IgD-negative memory B cell (primary cell): ENCODE data around the gene PPFIBP2. TPM values are rescaled to one million over a fixed set of nuclear protein-coding genes. Genes with fewer than 3 reads are reported as not detected.
"Not testable (repeated sequence)": the region's sequence is repeated elsewhere in the genome, so short reads cannot be mapped to it uniquely, and the experiment has no call there.

ENCODE experiments used
- H3K27ac Mint-ChIP-seq, 3 donors: one replicate each; pipeline ENCODE4 v1.8.0; 2020 to 2022; ENCODE audit warnings: mild to moderate bottlenecking in 3 of 3, mixed read lengths in 3 of 3, moderate library complexity in 1 of 3
- H3K27me3 Mint-ChIP-seq: one replicate; pipeline ENCODE4 v1.8.0; 2021; ENCODE audit warnings: mixed read lengths
- H3K36me3 Mint-ChIP-seq: one replicate; pipeline ENCODE4 v1.8.0; 2020; ENCODE audit warnings: mild to moderate bottlenecking, mixed read lengths
- H3K4me1 Mint-ChIP-seq, 3 donors: one replicate each; pipeline ENCODE4 v1.8.0; 2020 to 2022; ENCODE audit warnings: mixed read lengths in 3 of 3, mild to moderate bottlenecking in 1 of 3
- H3K4me3 Mint-ChIP-seq, 4 donors: one replicate each; pipeline ENCODE4 v1.8.0; 2020 to 2022; ENCODE audit warnings: mild to moderate bottlenecking in 4 of 4, mixed read lengths in 4 of 4, moderate library complexity in 3 of 4
- H3K9me3 Mint-ChIP-seq, 3 donors: one replicate each; pipeline ENCODE4 v1.8.0; 2020 to 2021; ENCODE audit warnings: mixed read lengths in 3 of 3, mild to moderate bottlenecking in 1 of 3
- polyA plus RNA-seq: library from polyadenylated mRNA; unstranded; fragments of 300-500 nt; fragmentation: Illumina TruSeq; gene quantifications from one replicate; pipeline ENCODE4 v1.2.3, GENCODE V29; 2021

The PPFIBP2 gene
- polyA plus RNA-seq, 1 donor from 2014 or later = 29.1 TPM

DNA sequence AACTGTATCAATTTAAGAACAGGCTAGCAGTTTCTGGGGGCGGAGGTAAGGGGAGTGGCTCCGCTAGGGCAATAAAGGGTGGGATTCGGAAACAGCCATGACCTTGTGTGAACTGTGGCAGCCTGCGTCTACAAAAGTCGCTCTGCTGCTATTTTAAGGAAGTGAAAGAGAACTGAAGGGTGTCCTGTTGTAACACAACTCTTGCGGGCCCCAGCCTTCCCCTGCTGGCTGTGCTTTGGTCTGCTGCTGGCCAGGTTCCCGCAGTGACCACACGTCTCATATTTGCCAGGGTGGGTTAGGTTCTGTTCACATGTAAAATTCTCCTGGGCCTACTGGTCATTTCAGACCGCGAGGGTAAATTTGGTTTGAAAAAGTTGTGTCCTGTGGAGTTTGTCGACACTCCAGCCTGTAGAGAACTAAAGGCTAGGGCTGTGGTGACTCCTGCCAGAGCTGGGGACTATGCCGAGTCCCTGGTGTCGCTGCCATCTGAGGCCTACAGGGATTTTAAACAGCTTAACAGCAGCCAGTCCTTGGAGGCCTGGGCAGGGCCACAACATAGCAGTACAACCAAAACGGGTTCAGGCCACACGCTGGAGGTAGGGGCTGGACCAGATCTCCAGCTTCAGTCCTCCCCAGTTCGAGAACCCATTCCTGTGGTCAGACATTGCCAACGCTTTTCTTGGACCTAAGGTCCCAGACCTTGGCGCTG is 1.1 kb upstream of the PPFIBP2 start:
- Mint-ChIP-seq H3K4me1 (peaks cover 47 to 56% (median 51%) of the 10 kb centered on the region in 3 donors), H3K36me3 (peaks cover 3% of the 10 kb centered on the region), H3K27me3 (peaks cover 2% of the 10 kb centered on the region)

GRCh38 chr11:7514099-7514591 is 346 bp downstream of the PPFIBP2 start:
- Mint-ChIP-seq H3K36me3 (peaks cover 1% of the 10 kb centered on the region), H3K27me3 (peaks cover 2% of the 10 kb centered on the region), H3K9me3 (no peaks in the 10 kb centered on the region), H3K27ac (peak overlapping the region; percentile 71 to 100 (median 99)), H3K4me3 (peak overlapping the region; percentile 94 to 99 (median 98)), H3K4me1 (peaks cover 55 to 69% (median 57%) of the 10 kb centered on the region in 3 donors)

More for the DNA sequence above, 1.1 kb upstream of the PPFIBP2 start:
- Mint-ChIP-seq H3K27ac (peak overlapping the region; percentile 99 to 100 (median 100)), H3K9me3 (no peaks in the 10 kb centered on the region), H3K4me3 (peak overlapping the region; percentile 94 to 99 (median 98))

- Mint-ChIP-seq H3K27me3 (peaks cover 1% of the 10 kb centered on the region), H3K9me3 (no peaks in the 10 kb centered on the region), H3K27ac (peak overlapping the region; percentile 91 to 99 (median 96)), H3K4me1 (peaks cover 50 to 70% (median 61%) of the 10 kb centered on the region in 3 donors), H3K36me3 (peaks cover 1% of the 10 kb centered on the region), H3K4me3 (peak overlapping the region; percentile 84 to 98 (median 96))
Observed at GRCh38 chr11:7515447-7515886, 1.7 kb downstream of the PPFIBP2 start.

- Mint-ChIP-seq H3K27me3 (peaks cover 1% of the 10 kb centered on the region), H3K4me3 (peak overlapping the region; percentile 10 to 98 (median 91)), H3K9me3 (no peaks in the 10 kb centered on the region), H3K27ac (peak overlapping the region; percentile 91 to 99 (median 96)), H3K36me3 (peaks cover 1% of the 10 kb centered on the region), H3K4me1 (peaks cover 46 to 62% (median 55%) of the 10 kb centered on the region in 3 donors)
Observed at GRCh38 chr11:7516475-7516874, 2.7 kb downstream of the PPFIBP2 start.

- H3K9me3 Mint-ChIP-seq, H3K27me3 Mint-ChIP-seq, H3K36me3 Mint-ChIP-seq: not testable (repeated sequence)
- Mint-ChIP-seq H3K4me1 (peaks cover 36 to 50% (median 43%) of the 10 kb centered on the region in 3 donors), H3K4me3 (peak overlapping the region in 2 of 4 donors; percentile 82 to 97), H3K27ac (peak overlapping the region in 1 of 3 donors; percentile 91)
Observed at GRCh38 chr11:7517743-7518142, 3.9 kb downstream of the PPFIBP2 start.

DNA sequence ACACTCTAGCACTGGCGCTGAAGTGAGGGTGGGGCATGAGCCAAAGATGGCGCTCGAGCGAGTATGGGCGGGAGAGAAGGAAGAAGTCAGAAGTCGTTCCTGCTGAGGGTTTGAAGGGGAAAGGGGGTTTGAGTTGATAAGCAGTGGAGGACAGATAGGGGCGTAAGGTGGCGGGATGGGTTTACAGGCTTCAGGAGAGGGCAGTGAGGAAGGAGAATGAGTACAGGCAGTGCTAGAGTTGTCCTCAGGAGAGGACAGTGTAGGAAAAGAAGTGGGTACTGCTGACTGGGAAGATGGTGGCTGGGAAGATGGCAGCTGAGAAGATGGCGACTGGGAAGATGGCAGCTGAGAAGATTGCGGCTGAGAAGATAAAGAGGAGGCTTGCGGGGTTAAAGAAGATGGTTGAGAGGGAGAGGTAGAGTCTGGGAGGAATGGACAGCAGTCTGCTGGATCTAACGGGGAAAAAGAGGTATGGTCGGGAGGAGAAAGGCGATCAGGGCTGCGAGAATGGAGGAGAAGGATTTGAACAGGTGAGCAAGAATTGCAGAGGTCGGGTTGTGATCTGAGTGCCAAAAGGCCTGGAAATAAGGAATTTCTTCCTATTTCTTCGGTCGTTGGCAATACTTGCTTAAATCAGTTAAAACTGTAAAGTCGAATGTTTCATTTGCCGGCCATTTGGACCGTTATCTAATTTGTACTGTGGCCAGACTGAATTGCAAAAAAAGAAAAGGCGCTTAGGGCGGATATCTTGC is 5.2 kb downstream of the PPFIBP2 start:
- peaks cover 1% of the 10 kb centered on the region for H3K36me3 Mint-ChIP-seq

DNA sequence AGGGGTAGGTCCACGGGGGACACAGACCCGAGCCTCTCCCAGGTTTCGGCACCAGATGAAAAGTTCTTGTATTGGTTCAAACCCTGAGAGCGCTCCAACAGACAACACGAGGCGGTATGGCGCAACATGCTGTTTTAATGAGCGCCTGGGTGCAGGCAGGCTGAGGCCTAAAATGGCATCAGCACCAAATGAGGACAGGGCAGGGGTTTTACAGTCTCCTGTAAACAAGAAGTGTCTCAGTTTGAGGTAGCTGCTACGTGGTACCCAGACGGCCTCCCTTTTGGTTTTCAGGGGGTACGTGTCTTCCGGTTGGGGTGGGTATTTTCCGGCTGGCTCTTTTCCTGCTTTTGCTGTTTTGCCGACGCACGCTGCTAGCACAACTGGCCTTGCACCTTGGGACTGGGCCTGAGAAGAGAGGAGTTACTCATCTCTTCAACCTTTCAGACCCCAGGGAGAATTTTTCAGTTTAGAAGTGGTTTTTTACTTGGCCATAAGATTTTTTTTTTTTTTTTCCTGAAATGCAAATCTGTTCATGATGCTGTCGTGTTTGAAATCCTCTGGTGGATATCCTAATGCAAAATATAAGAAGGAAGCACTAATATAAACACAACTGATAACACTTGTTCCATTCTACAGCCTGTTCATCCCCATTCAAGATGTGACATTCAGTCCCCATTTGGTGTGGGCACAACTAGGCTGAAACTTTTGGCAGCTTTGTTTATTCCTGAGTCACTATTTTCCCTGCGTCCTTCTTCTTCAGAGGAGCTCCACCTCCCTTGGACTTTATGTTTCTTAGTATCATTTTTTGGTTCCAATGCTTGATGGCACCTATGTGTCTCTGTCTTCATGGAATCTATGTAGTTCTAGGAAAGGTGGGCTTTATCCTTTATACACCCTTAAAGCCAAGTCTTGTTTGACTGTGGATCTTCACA is 6.5 kb downstream of the PPFIBP2 start:
- Mint-ChIP-seq H3K27ac (no peak overlapping the region), H3K4me3 (peak overlapping the region in 1 of 4 donors; percentile 0), H3K9me3 (no peaks in the 10 kb centered on the region), H3K4me1 (peaks cover 43 to 54% (median 44%) of the 10 kb centered on the region in 3 donors), H3K36me3 (peaks cover 4% of the 10 kb centered on the region), H3K27me3 (peaks cover 1% of the 10 kb centered on the region)

More for the DNA sequence above, 5.2 kb downstream of the PPFIBP2 start:
- Mint-ChIP-seq H3K27me3 (peaks cover 1% of the 10 kb centered on the region), H3K4me3 (peak overlapping the region; percentile 44 to 83 (median 64)), H3K4me1 (peaks cover 39 to 50% (median 44%) of the 10 kb centered on the region in 3 donors), H3K9me3 (no peaks in the 10 kb centered on the region), H3K27ac (no peak overlapping the region)

- Mint-ChIP-seq H3K9me3 (no peaks in the 10 kb centered on the region), H3K27ac (no peak overlapping the region), H3K4me3 (no peak overlapping the region), H3K27me3 (peaks cover under 1% of the 10 kb centered on the region), H3K36me3 (peaks cover 4% of the 10 kb centered on the region), H3K4me1 (peaks cover 39 to 51% (median 40%) of the 10 kb centered on the region in 3 donors)
Observed at GRCh38 chr11:7520981-7521487, 7.2 kb downstream of the PPFIBP2 start.

DNA sequence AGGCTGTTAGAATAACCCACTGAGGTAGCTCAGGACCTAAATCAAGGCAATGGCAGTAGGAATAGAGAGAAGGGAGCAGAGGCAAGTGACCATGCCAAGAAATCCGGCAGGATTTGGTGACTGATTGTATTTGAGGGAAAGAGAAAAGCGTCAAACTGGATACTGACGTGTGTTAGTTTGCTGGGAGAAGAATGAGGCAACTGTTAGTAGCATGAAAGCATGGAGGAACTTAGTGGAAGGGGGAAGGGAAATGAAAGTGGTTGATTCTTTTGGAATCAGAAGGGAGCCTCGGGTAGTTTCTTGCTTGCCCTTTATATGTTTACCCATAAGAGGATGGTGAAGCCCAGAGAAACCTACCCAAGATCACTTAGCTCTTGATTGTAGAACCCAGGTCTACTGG is 8.3 kb downstream of the PPFIBP2 start:
- peaks cover 4% of the 10 kb centered on the region for H3K36me3 Mint-ChIP-seq
- H3K9me3 Mint-ChIP-seq = no peaks in the 10 kb centered on the region
- no peak overlapping the region for H3K27ac Mint-ChIP-seq
- peaks cover 35 to 46% (median 35%) of the 10 kb centered on the region in 3 donors for H3K4me1 Mint-ChIP-seq
- H3K27me3 Mint-ChIP-seq = no peaks in the 10 kb centered on the region
- no peak overlapping the region for H3K4me3 Mint-ChIP-seq

- Mint-ChIP-seq H3K4me1 (peaks cover 37 to 46% (median 40%) of the 10 kb centered on the region in 3 donors), H3K27ac (no peak overlapping the region), H3K9me3 (no peaks in the 10 kb centered on the region), H3K27me3 (no peaks in the 10 kb centered on the region), H3K36me3 (peaks cover 4% of the 10 kb centered on the region), H3K4me3 (no peak overlapping the region)
Observed at GRCh38 chr11:7522546-7522945, 8.7 kb downstream of the PPFIBP2 start.

DNA sequence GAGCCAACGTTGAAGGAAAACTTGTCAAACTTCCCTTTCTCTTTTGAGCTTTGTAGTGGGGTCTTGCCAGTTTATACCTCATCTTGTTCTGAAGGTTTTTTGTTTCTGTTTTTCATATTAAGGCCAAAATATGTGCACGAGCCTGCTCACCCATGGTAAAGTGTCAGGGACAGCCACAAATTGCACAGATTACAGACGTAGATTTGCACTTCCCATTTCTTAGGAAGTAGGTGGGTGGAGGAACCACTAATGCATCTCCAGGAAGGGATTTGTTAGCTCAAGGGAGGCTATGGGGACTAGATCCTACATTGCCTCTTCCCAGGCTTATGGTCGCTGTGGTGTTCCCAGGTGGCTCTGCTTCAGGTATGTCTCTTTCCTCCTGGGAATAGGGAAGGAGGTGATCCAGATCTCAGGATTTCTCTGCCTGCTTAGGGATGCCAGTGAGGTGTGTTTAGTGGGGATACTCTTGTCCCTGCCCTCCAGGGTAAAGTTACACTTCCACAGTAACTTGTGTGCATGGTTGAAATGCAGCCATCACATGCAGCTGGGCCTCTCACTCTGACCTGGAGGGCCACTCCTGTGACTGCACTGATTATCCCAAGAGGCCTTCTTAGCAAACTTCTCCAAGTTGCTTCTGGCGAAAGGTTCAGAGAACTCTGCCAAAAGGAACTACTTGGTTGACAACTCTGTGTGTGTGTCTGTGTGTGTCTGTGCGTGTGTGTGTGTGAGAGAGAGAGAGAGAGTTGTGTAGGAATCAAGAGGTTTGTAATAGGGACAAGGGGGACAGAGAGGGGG is 9.8 kb downstream of the PPFIBP2 start:
- Mint-ChIP-seq H3K9me3 (no peaks in the 10 kb centered on the region), H3K4me1 (peaks cover 32 to 48% (median 46%) of the 10 kb centered on the region in 3 donors), H3K27me3 (no peaks in the 10 kb centered on the region), H3K4me3 (peak overlapping the region in 2 of 4 donors; percentile 49 to 81), H3K36me3 (peaks cover 4% of the 10 kb centered on the region), H3K27ac (peak overlapping the region; percentile 49 to 97 (median 49))

- Mint-ChIP-seq H3K4me1 (peaks cover 31 to 47% (median 39%) of the 10 kb centered on the region in 3 donors), H3K9me3 (no peaks in the 10 kb centered on the region), H3K27me3 (no peaks in the 10 kb centered on the region), H3K27ac (peak overlapping the region; percentile 49 to 97 (median 79)), H3K36me3 (peaks cover 3% of the 10 kb centered on the region), H3K4me3 (peak overlapping the region in 3 of 4 donors; percentile 7 to 87 (median 81))
Observed at GRCh38 chr11:7524462-7525235, 10.8 kb downstream of the PPFIBP2 start.

DNA sequence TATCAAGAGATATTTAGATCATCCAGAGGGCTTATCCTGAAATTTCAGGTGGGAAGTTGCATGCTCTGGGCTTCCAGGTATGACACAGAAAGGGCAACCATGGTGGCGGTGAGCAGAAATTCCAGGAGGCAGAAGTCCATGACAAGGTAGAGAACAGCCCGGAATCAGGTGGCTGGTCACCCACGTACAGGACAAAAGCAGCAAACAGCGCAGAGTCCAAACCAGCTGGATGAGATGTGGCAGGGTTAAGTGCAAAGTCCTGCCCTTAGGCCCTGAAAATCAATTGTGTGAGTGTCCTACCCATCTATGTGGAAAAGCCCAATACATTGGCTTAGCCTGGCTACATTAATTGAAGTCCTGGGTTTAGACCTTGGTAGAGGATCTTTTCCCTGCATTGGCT is 11.6 kb downstream of the PPFIBP2 start:
- Mint-ChIP-seq H3K4me1 (peaks cover 34 to 43% (median 37%) of the 10 kb centered on the region in 3 donors), H3K4me3 (peak overlapping the region in 1 of 4 donors; percentile 24), H3K36me3 (peaks cover 3% of the 10 kb centered on the region), H3K27me3 (no peaks in the 10 kb centered on the region), H3K27ac (peak overlapping the region in 1 of 3 donors; percentile 60), H3K9me3 (no peaks in the 10 kb centered on the region)
